GM21576 (cell line): ENCODE data around the gene PBX1.

Source experiments
- ATAC-seq: cut with Tn5 transposase; IDR thresholded peaks from one replicate; pipeline ENCODE4 v1.9.1; 2021; ENCODE audit warnings: mild to moderate bottlenecking, moderate library complexity; ENCODE audit not compliant: unreplicated experiment

The PBX1 gene

DNA sequence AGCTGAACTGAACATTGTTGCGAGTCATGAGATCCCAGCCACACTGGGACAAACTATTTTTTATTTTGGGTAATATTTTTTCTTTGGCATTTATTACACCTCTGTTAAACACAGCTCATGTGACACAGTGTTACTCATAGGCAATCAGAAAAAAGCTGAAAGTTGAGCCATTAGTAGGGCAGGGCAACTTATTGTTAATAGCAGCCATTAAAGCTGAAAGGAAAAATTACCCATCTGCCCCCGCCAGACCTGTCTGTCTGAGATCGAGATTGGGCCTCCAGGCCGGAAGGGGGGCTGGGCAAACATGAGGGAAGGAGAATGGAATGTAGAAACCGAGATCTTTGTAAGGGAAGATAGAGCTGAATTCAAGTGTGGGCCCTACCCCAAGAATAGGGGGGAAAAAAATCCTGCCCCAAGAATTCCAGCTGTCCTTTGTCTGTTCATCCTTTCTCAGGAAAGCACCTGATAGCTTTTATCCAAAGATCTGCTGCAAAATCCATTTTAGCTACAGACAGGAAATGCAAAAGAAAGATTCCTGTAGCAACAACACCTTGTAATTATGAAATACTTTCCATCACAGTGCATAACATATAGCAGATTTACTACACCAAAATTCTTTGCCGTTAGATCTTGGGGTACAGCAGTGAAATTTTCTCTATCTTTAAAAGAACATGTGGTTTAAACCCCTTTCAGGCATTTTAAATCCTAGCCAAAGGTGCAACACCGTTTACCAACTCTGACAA lies 212.8 kb downstream of the PBX1 start:
- no peak for ATAC-seq

GRCh38 chr1:164772635-164773034 lies 213.7 kb downstream of the PBX1 start:
- peak; percentile 75 for ATAC-seq

GRCh38 chr1:164773102-164773501 lies 214.1 kb downstream of the PBX1 start:
- ATAC-seq, result no peak

DNA sequence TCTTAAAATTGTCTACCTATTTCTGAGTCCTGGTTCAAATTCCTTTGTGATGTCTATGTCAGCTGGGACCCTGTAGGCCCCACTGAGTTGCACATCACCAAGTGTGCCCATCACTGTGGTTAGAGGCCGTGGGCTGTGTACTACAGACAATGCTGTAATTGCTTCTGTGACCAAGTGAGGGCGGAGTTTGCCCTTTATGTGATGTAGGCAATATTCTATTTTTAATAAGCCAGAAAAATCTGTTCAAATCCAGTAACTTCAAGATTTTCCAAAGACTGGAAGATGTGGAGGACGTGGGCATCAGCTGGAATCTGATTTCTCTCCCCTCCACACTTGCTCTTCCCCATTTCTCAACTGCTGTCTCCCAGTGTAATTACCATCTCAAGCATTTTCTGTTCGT lies 215.4 kb downstream of the PBX1 start:
- ATAC-seq, result no peak

DNA sequence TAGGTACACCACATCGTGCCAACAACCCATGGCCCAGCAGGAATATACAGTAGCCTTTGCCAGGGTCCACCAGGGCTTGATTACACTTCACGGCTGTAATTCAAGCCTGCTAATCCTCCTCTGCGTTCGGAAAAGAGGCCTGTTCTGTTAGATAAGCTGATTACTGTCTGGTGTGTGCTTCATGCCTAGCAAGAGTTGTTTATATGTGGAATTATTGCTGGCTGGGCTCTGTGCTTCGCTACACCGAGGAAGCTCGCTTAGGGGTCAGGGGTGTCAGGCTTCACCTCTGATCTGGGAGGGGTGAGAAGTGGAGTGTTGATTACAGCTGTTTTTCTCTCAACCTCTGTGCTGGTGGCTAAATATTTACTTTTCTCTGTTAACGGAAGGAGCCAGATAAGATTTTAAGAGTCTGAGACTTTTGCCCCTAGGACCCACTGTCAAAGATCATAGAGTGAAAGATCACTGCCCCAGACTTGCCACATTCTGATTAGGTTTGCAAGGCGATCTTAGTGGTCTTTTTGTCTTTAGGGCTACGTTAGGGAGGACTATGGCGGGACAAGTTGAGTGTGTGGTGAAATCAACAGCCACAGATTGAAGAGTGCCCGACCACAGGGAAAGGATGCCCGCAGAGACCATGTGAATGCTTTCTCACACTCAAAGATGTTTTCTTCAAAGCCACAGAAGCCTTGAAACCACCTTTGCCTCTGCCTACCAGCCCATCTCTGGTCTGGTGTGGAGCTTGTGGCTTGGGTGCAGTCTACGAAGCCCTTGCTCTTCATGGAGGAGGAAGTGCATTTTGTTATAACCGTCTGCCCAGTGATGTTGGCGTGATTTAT lies 216.1 kb downstream of the PBX1 start:
- no peak for ATAC-seq

DNA sequence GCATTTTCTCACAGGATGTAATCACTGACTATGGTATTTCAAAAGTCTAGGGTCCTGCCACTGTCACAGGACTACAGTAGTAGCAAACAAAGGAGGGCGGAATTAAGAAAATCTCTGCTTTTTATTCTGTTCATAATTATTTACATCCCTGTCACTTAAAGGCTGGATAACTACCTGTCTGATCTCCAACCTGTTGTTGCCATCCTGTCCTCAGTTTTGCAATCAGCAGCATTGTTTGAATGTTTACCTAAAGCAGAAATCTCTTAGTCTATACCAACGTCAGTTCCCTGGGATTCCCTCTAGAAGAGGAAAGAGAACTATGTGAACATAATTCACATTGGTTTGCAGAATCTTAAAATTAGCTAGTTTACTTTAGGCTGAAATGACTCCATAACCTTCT lies 218.5 kb downstream of the PBX1 start:
- no peak for ATAC-seq

GRCh38 chr1:164779376-164779775 lies 220.4 kb downstream of the PBX1 start:
- no peak for ATAC-seq

- ATAC-seq, result no peak
Observed at GRCh38 chr1:164780111-164780812, 221.3 kb downstream of the PBX1 start.

GRCh38 chr1:164780863-164781262 lies 221.9 kb downstream of the PBX1 start:
- no peak for ATAC-seq

GRCh38 chr1:164781972-164782371 lies 223.0 kb downstream of the PBX1 start:
- no peak for ATAC-seq

DNA sequence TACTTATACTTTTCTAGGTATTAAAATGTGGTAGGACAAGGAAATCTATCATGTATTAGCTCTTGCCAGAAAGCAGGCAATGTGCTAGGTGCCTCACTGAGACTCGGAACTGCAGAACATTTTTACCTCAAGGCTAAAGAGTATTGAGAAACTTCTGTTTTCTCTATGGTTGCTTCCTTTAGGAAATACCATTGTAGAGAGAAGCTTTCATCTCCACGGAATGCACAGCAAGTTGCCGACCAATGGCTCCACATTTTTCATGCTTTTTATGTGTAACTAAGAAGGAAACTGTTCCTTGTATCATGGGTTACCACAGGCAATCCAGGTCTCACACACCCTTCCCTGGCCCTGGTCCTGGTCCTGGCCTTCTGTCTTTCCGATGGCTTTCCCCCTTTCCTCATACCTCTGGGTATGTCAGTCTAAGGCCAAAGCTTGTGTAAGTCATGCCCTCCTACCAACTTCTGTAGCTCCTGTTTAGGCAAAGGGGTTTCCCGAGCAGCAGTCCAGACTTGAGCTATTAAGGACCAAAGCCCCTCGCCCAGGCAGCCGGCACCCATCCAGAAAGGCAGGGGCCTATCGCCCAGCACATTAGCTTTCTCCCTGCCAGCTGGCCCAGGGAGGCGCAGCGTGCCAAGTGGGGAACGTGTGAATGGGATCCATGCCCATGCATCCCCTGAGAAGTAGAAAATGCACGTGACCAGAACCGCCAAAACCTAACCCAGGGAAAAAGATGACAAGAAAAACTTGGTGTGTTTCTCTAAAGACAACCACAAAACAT lies 225.0 kb downstream of the PBX1 start:
- no peak for ATAC-seq

- ATAC-seq, result no peak
Observed at GRCh38 chr1:164784960-164785359, 226.0 kb downstream of the PBX1 start.

DNA sequence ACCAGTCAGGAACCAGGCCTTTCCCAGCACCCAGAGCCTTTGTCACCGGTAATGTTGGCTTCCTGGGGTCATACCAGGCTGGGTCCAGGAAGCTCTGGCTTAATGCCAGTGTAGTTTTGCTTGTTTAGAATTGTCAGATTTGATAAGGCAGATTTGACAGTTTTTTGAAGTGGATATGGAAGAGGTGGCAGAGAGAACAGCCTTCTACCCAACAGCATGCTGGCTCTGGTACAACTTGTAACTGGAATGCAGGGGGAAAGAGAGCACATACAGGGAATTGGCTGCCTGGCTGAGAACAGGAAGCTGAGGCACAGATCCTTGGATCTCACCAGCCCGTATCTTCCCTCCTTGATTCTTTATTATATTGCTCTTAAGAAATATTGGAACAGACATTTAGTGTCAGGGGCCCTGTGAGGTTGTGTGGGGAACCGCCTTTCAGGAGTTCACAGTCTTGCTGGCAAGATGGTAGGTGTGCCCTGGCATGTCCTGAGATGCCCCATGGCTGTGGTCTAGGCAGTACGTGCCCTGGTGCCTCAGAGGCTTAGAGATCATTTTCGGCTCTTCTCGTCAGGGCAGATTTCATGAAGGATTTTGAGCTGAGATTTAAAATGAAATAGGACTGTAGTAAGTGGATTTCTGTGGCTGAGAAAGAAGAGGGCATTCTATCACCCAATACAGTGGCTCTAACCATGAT lies 227.0 kb downstream of the PBX1 start:
- no peak for ATAC-seq

DNA sequence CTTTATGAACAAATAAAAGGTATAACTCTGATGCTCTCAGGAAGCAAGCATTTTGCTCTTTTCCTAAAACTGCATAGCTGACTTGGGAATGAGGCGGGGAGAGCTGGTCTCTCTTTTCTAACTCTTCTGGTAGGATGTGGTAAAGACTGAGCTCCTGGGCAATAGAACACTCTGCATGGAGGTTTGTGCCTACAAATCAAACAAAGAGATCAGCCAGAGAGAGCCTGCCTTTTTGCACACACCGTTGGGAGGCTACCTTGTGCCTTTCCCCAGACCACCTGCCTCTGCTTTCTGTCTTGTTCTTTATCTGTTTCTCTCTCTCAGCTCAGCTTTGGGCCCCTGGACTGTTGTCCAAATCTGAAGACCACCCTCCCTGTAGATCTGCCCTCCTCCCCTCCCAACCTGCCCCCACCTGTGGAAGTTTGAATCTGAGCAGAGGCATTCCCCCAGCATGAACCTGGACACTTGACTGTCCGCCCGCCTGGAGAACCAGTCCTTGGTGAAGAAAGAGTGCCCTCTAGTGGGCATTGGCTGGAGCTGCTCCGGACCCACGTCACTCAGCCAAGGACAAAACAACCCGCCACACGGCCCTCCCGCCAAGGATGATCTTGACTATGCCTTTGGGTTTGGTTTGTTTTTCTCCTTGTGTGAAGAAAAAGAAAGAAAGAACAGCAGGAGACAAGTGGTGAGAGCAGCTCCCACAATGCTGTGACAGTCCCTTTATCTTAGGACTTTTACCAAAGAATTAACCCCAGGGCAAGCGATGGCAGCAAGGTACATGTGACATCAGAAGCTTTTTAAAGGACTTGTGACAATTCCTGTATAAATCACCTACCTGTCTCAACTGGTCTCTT lies 228.2 kb downstream of the PBX1 start:
- ATAC-seq, result peak; percentile 98

- ATAC-seq, result no peak
Observed at GRCh38 chr1:164787834-164788231, 228.8 kb downstream of the PBX1 start.

GRCh38 chr1:164790081-164790480 lies 231.1 kb downstream of the PBX1 start:
- no peak for ATAC-seq

DNA sequence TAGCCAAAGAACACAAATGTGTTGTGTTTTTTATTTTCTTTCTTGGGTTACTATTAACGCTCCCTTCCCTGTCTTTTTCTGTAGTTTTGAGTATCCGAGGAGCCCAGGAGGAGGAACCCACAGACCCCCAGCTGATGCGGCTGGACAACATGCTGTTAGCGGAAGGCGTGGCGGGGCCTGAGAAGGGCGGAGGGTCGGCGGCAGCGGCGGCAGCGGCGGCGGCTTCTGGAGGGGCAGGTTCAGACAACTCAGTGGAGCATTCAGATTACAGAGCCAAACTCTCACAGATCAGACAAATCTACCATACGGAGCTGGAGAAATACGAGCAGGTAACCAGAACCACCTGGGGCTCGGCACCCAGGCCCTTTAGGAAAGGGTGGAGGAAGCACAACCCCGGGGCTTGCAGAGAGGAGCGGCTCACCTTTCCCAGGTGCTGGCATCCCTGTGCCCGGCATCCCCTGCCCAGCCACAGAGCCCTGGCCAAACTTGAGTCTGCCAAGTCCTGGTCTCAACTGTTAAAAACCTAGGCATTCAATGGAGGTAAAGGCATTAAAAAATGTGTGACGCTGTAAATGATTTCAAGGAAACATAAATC lies 233.5 kb downstream of the PBX1 start:
- ATAC-seq, result no peak

DNA sequence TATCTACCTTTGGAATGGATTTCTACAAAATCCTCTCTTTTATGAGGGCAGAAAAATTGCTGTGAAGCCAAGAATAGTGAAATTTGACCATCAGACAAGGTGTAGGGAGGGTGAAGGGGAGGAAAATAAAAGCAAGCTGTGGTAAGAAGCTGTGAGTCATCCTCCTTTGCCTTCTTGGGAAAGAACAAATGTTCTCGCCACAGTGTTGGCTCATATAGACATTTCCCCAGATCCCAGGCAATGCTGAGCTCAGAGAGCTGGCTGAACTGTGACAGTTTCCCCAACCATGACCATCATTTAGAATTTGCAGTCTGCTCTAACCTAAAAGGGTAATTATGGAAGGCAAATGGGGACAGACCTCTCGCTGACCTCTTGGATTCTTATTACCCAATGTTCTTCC lies 235.4 kb downstream of the PBX1 start:
- ATAC-seq, result no peak

DNA sequence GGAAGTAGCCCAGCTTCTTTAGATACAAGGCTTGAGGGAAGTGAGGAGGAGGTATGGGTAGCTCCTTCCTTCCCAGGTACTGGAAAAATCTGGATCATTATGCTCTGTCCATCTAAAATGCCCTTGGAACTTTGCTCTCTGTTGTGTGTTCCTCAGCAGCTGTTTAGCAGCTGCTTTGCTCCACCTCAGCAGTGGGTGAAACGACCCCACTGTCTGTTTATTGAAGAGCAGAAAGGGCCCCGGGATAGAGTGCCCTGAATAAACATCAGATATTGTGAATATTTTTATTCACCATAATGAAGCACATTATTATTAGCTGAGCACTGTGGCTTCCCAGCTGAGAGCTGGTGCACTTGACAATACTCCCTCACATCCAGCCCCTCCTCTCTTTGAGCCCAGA lies 237.9 kb downstream of the PBX1 start:
- no peak for ATAC-seq
